Right lung (tissue), 5 donors: Measurements from ENCODE around the gene FAM163B. TPM values are rescaled to one million over a fixed set of nuclear protein-coding genes. Genes with fewer than 3 reads are reported as not detected.
"Not testable (repeated sequence)": the region's sequence is repeated elsewhere in the genome, so short reads cannot be mapped to it uniquely, and the experiment has no call there.

Experiments used
- DNase-seq, 2 donors: peaks; one replicate each; pipeline ENCODE4 v3.0.0-alpha.2; 2013
- polyA plus RNA-seq, 5 donors: library from polyadenylated mRNA; unstranded; fragments of 120-200 nt; gene quantifications; one replicate each; pipeline versions ENCODE4 v1.2.1 to v1.2.3, GENCODE V29; 2013; ENCODE audit warnings: inconsistent platforms in 1 of 5, low replicate concordance in 1 of 5; ENCODE audit not compliant: insufficient read length in 5 of 5, insufficient read depth in 1 of 5

Gene FAM163B
- polyA plus RNA-seq, 5 donors = 0.86 to 3.0 (median 2.2) TPM

- DNase-seq = no peak
These were observed 31.0 kb upstream of the FAM163B start for GRCh38 chr9:133640160-133640559.

GRCh38 chr9:133639613-133640012 lies 30.4 kb upstream of the FAM163B start:
- no peak for DNase-seq

- DNase-seq = no peak
These were observed 29.5 kb upstream of the FAM163B start for GRCh38 chr9:133638711-133639110.

GRCh38 chr9:133638076-133638475 lies 28.9 kb upstream of the FAM163B start:
- DNase-seq = no peak

- DNase-seq = no peak
These were observed 28.4 kb upstream of the FAM163B start for GRCh38 chr9:133637451-133638055.

GRCh38 chr9:133636902-133637301 lies 27.7 kb upstream of the FAM163B start:
- DNase-seq = no peak

GRCh38 chr9:133635533-133636531 lies 26.6 kb upstream of the FAM163B start, which contains the start of gene DBH:
TSS of gene DBH (plus strand) at chr9:133636363. CDS start at chr9:133636372, 9 bp downstream.
- DNase-seq = no peak

GRCh38 chr9:133635098-133635497 lies 25.9 kb upstream of the FAM163B start:
- DNase-seq = no peak

GRCh38 chr9:133634081-133634691 lies 25.0 kb upstream of the FAM163B start:
- no peak for DNase-seq

- no peak for DNase-seq
These were observed 24.5 kb upstream of the FAM163B start for GRCh38 chr9:133633681-133634080.

- DNase-seq = no peak
These were observed 23.9 kb upstream of the FAM163B start for GRCh38 chr9:133632806-133633680.

GRCh38 chr9:133631111-133631510 lies 21.9 kb upstream of the FAM163B start:
- DNase-seq = no peak

- no peak for DNase-seq
These were observed 20.3 kb upstream of the FAM163B start for GRCh38 chr9:133629221-133630110.

- DNase-seq = no peak
These were observed 19.6 kb upstream of the FAM163B start for GRCh38 chr9:133628766-133629165.

- no peak for DNase-seq
These were observed 18.2 kb upstream of the FAM163B start for GRCh38 chr9:133627341-133627740.

GRCh38 chr9:133626008-133626407 lies 16.8 kb upstream of the FAM163B start:
- not testable (repeated sequence) for DNase-seq

GRCh38 chr9:133622555-133622954 lies 13.4 kb upstream of the FAM163B start:
- no peak for DNase-seq

- DNase-seq = no peak
These were observed 12.6 kb upstream of the FAM163B start for GRCh38 chr9:133621725-133622267.

GRCh38 chr9:133619791-133620190 lies 10.6 kb upstream of the FAM163B start:
- DNase-seq = no peak

GRCh38 chr9:133618726-133619125 lies 9.5 kb upstream of the FAM163B start:
- DNase-seq = no peak
